Effector memory CD8-positive, alpha-beta T cell (primary cell): ENCODE measurements around the gene GRIK1.

Source experiments
- ATAC-seq: fragments of 150-1000 bp; cut with Tn5 transposase; replicated peaks from 2 replicates; pipeline ENCODE4 v1.10.0; 2021; ENCODE audit warnings: mild to moderate bottlenecking, moderate library complexity
- DNase-seq, 3 experiments: peaks; one replicate each; pipeline ENCODE4 v3.0.0; 2021
- H3K27ac Mint-ChIP-seq, 2 donors: one replicate each; pipeline ENCODE4 v1.8.0; 2022; ENCODE audit warnings: mild to moderate bottlenecking in 2 of 2, mixed read lengths in 2 of 2, moderate library complexity in 2 of 2
- H3K27me3 Mint-ChIP-seq, 2 donors: one replicate each; pipeline ENCODE4 v1.8.0; 2022; ENCODE audit warnings: mixed read lengths in 2 of 2
- H3K36me3 Mint-ChIP-seq: one replicate; pipeline ENCODE4 v1.8.0; 2022; ENCODE audit warnings: mild to moderate bottlenecking, moderate library complexity, mixed read lengths; ENCODE audit not compliant: insufficient read depth
- H3K4me1 Mint-ChIP-seq, 2 donors: one replicate each; pipeline ENCODE4 v1.8.0; 2022; ENCODE audit warnings: low read depth in 2 of 2, mixed read lengths in 2 of 2
- H3K4me3 Mint-ChIP-seq, 2 donors: one replicate each; pipeline ENCODE4 v1.8.0; 2022; ENCODE audit warnings: mild to moderate bottlenecking in 2 of 2, mixed read lengths in 2 of 2, moderate library complexity in 2 of 2
- H3K9me3 Mint-ChIP-seq, 2 donors: one replicate each; pipeline ENCODE4 v1.8.0; 2022; ENCODE audit warnings: mixed read lengths in 2 of 2

Gene GRIK1

DNA sequence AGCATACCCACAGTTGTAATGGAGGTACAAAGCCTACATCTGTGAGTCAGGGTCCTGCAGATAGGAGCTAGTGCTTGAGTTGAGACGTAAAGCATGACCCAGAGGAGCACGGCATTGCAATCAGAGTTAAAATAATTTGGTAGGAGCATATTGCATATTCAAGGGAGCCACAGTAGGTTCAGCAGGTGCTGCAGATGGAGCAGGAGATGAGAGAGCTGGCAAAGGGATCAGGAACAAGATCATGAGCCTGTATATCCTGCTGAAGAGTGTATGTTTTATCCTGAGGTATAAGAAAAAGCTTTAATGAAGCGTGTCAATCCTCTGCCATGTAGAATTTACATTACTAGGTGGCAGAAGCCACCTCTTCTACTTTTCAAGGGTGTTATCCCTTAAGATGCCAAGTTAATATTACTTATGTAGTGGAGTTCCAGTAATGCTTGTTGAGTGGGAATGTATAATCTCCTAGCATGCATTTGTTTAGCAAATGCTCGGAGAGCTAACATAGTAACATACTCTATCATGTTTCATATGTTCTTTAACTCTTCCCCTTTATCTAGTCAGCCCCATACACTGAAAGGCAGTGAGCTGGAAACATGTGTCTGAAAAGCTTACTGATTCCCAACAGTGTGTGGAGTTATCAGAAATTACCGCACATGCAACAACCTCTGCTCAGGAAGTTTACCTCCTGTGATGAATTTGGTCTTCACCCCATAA, 300.3 kb downstream of the GRIK1 start:
- no peaks in the 10 kb centered on the region for H3K4me1 Mint-ChIP-seq
- no peaks in the 10 kb centered on the region for H3K9me3 Mint-ChIP-seq
- ATAC-seq (no peak), DNase-seq (no peak)
- no peaks in the 10 kb centered on the region for H3K36me3 Mint-ChIP-seq
- no peaks in the 10 kb centered on the region for H3K27me3 Mint-ChIP-seq
- no peak overlapping the region for H3K4me3 Mint-ChIP-seq
- no peak overlapping the region for H3K27ac Mint-ChIP-seq

DNA sequence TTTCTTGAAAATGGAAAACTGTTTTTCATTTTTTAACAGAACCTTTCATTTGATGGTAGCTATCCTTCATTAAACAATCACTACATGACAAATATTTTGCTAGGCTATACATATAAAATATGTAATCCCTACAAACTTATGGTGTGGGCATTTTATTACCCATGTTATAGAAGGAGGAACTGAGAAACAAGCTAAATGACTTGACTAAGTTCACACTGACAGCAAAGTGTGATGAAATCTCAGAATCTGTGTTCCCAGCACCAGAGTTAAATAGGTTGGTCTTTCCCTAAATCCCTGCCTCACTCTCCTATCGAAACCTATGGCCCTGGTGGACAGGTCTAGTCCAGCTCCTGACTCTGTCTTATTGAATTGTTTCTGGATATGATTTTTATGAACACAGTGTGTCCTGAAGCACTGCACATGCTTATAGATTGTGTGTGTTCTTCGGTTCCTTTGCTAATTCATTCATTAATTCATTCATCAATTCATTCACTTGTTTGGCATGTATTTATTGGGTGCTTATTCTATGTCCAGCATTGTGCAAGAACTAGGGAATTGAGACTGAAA, 301.0 kb downstream of the GRIK1 start:
- Mint-ChIP-seq H3K4me1 (no peaks in the 10 kb centered on the region), H3K9me3 (no peaks in the 10 kb centered on the region), H3K36me3 (no peaks in the 10 kb centered on the region), H3K4me3 (no peak overlapping the region), H3K27ac (no peak overlapping the region), H3K27me3 (no peaks in the 10 kb centered on the region)
- ATAC-seq = no peak
- no peak for DNase-seq

DNA sequence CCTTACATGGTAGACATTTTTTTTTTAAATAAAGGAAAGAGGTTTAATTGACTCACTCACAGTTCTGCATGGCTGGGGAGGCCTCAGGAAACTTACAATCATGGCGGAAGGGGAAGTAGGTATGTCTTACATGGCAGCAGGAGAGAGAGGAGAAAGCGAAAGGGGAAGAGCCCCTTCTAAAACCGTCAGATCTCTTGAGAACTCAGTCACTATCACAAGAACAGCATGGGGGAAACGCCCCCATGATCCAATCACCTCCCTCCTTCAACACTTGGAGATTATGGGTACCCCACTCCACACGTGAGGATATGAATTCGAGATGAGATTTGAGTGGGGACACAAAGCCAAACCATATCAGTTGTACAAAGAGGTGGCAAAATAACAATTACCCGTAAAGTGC, 301.7 kb downstream of the GRIK1 start:
- Mint-ChIP-seq H3K9me3 (no peaks in the 10 kb centered on the region), H3K4me3 (no peak overlapping the region), H3K4me1 (no peaks in the 10 kb centered on the region), H3K27ac (no peak overlapping the region), H3K27me3 (no peaks in the 10 kb centered on the region), H3K36me3 (no peaks in the 10 kb centered on the region)
- DNase-seq (no peak), ATAC-seq (no peak)

DNA sequence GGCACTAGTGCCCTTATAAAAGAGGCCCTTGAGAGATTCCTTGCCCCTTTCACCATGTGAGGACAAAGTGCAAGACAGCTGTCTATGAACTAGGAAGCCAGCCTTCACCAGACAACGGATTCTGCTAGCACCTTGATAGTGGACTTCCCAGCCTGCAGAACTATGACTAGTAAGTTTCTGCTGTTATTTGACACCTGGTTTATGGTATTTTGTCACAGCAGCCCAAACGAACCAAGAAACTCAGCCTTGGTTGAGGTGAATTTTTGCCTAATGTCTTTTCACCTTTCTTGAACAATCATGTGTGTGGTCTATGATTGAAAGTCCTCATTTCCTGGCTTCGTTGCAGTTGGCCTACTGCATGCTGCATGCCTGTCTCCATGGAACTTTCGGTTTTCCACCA, 302.2 kb downstream of the GRIK1 start:
- Mint-ChIP-seq H3K27ac (no peak overlapping the region), H3K9me3 (no peaks in the 10 kb centered on the region), H3K4me1 (no peaks in the 10 kb centered on the region), H3K4me3 (no peak overlapping the region), H3K27me3 (no peaks in the 10 kb centered on the region), H3K36me3 (no peaks in the 10 kb centered on the region)
- ATAC-seq (no peak), DNase-seq (no peak)

DNA sequence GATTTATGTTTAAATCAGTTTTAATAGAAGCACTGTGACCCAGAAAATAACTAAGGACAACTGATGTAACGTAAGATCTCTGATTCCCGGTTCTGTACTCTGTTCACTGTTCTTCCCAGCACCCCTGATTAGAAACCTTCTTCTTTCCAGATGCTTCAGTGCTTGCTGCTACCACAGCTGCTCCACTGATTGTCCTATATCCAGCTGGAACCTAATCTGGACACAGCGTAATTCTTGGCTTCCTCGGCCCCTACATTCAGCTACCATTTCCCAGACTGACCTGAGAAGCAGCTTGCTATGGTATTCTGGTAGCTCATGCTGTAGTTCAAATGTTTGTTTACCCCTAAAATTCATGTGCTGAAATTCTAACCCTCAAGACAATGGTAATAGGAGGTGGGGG, 302.7 kb downstream of the GRIK1 start:
- no peak for ATAC-seq
- Mint-ChIP-seq H3K27me3 (no peaks in the 10 kb centered on the region), H3K4me3 (no peak overlapping the region), H3K4me1 (no peaks in the 10 kb centered on the region), H3K27ac (no peak overlapping the region), H3K9me3 (no peaks in the 10 kb centered on the region), H3K36me3 (no peaks in the 10 kb centered on the region)
- no peak for DNase-seq

DNA sequence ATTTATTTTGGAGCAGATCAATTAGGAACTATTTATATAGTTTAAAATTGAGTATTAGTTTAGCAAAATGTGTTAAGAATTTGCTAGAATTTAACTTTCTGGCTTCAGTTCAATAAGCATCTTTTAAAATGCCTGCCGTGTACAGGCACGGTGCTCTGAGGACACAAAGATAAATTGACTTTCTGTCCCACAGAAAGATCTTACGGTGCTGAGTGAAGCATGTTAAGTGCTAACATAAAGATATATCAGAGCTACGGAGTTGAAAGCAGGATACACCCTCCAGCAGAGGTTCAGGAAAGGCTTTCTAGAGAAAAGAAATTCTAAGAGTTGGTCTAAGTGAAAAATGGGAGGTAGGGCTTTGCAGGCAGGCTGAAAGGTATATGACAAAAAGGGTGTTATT, 305.4 kb downstream of the GRIK1 start:
- no peaks in the 10 kb centered on the region for H3K9me3 Mint-ChIP-seq
- H3K4me1 Mint-ChIP-seq = no peaks in the 10 kb centered on the region
- DNase-seq (no peak), ATAC-seq (no peak)
- no peaks in the 10 kb centered on the region for H3K36me3 Mint-ChIP-seq
- H3K27ac Mint-ChIP-seq = no peak overlapping the region
- no peaks in the 10 kb centered on the region for H3K27me3 Mint-ChIP-seq
- no peak overlapping the region for H3K4me3 Mint-ChIP-seq

DNA sequence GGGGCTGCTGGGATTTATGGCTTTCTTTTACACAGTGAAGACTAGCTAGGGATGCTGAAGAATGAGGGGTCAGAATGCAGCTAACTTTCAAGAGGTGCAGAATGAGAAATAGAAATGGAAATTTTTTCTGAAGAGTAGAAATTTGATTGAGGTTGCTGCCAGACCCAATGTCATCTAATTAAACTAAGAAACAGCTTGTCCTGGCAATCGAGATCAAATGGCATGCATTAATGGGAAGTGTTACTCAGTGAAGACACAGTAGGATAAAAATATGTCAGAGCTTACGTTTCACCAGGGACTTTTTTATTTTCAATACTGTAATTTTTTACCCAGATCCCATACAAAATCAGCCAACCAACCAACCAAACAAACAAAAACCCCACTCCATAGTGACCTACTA, 306.0 kb downstream of the GRIK1 start:
- no peak for ATAC-seq
- Mint-ChIP-seq H3K36me3 (no peaks in the 10 kb centered on the region), H3K9me3 (no peaks in the 10 kb centered on the region)

DNA sequence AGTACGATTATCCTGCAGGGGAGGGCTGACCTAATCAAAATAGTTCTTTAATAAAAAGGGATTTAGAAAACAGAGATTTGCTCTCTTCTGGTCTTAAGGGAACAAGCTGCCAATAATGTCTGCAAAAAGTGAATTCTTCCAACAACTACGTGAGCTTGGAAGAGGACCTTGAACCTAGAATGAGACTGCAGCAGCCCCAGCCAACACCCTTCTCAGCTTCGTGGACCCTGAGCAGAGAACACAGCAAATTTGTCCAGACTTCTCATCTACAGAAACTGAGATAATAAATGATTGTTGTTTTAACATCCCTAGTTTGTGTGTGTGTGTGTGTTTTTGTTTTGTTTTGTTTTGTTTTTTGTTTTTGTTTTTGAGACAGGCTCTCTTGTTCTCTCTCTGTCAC, 309.4 kb downstream of the GRIK1 start:
- H3K36me3 Mint-ChIP-seq = no peaks in the 10 kb centered on the region
- no peak for ATAC-seq
- no peaks in the 10 kb centered on the region for H3K27me3 Mint-ChIP-seq
- no peak overlapping the region for H3K27ac Mint-ChIP-seq
- DNase-seq = no peak
- H3K4me3 Mint-ChIP-seq = no peak overlapping the region
- H3K4me1 Mint-ChIP-seq = no peaks in the 10 kb centered on the region
- no peaks in the 10 kb centered on the region for H3K9me3 Mint-ChIP-seq

More for the DNA sequence above, 306.0 kb downstream of the GRIK1 start:
- Mint-ChIP-seq H3K4me1 (no peaks in the 10 kb centered on the region), H3K27ac (no peak overlapping the region), H3K4me3 (no peak overlapping the region), H3K27me3 (no peaks in the 10 kb centered on the region)
- no peak for DNase-seq

DNA sequence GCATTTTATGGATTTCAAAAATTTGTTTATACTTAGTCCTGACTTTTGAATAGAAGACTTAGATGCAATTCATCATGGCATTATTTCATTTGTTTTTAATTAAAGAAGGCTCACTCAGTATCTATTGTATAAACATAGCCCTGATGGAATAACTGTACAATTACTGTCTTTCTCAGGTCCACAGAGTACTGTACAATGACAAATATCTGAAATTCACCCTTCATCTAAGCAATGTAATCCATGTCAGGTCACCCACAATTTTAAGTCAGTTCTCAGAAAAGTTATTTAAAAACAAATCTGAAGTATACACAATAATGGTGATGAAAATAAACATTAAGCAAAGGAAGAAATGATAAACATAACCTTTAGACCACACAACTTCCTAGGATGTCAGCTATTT, 311.9 kb downstream of the GRIK1 start:
- H3K4me3 Mint-ChIP-seq = no peak overlapping the region
- H3K27ac Mint-ChIP-seq = no peak overlapping the region
- H3K27me3 Mint-ChIP-seq = no peaks in the 10 kb centered on the region
- no peak for ATAC-seq
- no peaks in the 10 kb centered on the region for H3K36me3 Mint-ChIP-seq
- H3K9me3 Mint-ChIP-seq = no peaks in the 10 kb centered on the region
- no peak for DNase-seq
- no peaks in the 10 kb centered on the region for H3K4me1 Mint-ChIP-seq

DNA sequence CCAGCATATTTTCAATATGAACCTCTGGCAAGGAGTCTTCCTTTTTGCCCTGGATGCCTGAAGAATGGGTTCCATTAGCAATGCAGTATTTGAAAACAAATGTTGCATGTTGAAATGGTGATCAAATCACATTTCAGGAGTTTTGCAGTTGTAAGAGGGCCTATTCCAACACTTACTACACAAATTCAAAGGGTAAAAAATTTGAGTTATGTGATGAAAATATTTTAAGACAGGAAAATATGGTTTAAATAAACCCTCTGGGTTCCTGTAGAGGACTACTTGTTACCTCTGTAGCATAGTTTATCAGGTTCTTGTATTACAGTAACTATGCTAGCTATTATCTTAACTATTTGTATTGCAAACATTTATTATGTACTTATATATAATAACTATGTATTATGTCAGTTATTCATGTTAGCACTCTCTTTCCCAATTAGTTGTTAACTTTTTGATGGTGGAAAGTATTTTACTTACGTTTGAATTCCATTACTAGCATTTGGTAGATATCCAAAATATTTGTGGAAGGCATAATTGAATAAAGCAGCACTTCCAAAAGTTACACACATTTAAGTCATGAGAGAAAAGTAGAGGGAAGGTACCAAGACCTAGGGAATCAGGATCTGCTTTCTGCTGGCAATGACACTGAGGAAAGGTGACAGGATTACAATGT, 312.9 kb downstream of the GRIK1 start:
- H3K36me3 Mint-ChIP-seq = no peaks in the 10 kb centered on the region
- no peak overlapping the region for H3K27ac Mint-ChIP-seq
- no peak for DNase-seq

DNA sequence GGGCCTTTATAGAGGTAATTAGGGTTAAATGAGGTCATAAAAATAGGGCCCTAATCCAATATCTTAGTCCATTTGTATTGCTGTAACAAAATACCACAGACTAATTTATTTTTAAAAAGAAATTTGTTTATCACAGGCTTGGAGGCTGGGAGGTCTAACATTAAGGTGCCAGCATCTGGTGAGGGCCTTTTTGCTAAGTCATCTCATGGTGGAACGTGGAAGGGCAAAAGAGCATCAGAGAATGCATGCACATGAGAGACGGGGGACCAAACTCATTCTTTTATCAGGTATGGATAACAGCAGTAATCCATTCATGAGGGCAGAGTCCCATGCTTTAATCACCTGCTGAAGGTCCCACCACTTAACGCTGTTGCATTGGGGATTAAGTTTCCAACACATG, 313.8 kb downstream of the GRIK1 start:
- H3K9me3 Mint-ChIP-seq = no peaks in the 10 kb centered on the region
- H3K4me3 Mint-ChIP-seq = no peak overlapping the region
- ATAC-seq = no peak
- no peaks in the 10 kb centered on the region for H3K36me3 Mint-ChIP-seq
- no peaks in the 10 kb centered on the region for H3K4me1 Mint-ChIP-seq
- H3K27ac Mint-ChIP-seq = no peak overlapping the region
- no peak for DNase-seq
- H3K27me3 Mint-ChIP-seq = no peaks in the 10 kb centered on the region

More for the DNA sequence above, 312.9 kb downstream of the GRIK1 start:
- no peak for ATAC-seq
- Mint-ChIP-seq H3K27me3 (no peaks in the 10 kb centered on the region), H3K9me3 (no peaks in the 10 kb centered on the region), H3K4me1 (no peaks in the 10 kb centered on the region), H3K4me3 (no peak overlapping the region)

DNA sequence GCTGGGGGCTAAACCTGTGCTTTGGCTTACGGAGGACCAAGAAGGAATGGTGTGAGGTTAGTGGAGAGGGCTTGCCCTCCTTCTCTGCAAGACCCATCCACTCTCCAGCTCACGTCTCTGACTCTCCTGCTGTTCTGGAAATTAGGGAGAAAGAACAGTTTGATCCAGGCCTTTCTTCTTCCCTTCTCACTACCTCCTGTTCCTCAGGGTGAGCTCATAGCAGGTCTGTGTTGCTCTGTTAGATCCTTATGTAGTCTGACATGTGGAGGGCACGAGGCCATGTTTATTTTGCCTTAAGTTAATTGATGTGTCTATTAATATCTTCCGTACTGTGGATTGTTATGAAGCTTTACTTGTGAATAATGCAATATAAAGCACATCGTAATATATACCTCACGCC, 315.0 kb downstream of the GRIK1 start:
- Mint-ChIP-seq H3K36me3 (no peaks in the 10 kb centered on the region), H3K4me1 (no peaks in the 10 kb centered on the region), H3K9me3 (no peaks in the 10 kb centered on the region), H3K4me3 (no peak overlapping the region), H3K27ac (no peak overlapping the region), H3K27me3 (no peaks in the 10 kb centered on the region)
- DNase-seq = no peak
- ATAC-seq = no peak

DNA sequence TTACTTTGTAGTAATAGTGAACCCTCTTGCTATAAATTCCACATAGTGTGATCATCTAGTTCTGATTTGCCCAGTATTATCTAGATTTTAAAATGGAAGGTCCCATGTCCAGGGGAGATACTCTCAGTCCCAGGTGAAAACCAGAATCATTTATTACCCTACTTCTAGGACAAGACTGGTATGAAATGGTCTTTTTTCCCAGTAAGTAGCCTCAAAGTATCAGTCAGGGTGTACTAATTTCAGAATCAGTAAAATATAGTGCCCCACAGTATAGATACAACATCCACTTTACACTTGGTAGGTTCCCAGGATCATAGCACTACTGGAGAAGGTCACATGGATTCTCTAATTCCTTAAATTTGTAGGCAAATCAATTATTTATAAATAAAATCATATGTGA, 318.3 kb downstream of the GRIK1 start:
- H3K4me3 Mint-ChIP-seq = no peak overlapping the region

DNA sequence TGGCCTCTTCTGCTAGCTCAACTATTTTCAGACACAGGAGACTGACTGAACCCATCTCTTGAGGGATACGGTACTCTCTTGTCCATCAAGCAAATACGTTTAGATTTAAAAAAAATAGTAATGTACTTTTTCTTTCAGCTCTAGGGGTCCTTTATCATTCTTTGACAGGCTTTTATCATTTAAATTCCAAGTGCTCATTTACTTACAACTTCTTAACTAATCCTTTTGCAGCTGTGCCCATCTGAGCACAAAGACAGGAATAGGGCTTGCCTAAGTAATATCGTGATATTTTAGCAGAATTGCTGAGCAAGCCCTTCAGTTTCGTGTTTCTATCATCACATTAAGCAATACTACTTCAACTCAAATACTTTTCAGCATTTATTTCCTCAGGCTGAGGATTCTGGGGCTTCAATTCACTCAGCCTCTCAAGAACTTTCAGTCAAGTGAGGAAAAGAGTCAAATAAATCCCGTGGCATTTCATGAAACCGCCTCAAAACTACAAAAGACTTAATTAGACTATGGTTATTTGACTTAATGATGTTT, 323.5 kb downstream of the GRIK1 start:
- Mint-ChIP-seq H3K4me3 (no peak overlapping the region), H3K36me3 (no peaks in the 10 kb centered on the region), H3K4me1 (no peaks in the 10 kb centered on the region), H3K27ac (no peak overlapping the region), H3K9me3 (peaks cover 0 to 3% of the 10 kb centered on the region in 2 donors), H3K27me3 (no peaks in the 10 kb centered on the region)
- ATAC-seq (no peak), DNase-seq (no peak)

More for the DNA sequence above, 318.3 kb downstream of the GRIK1 start:
- no peaks in the 10 kb centered on the region for H3K4me1 Mint-ChIP-seq
- H3K9me3 Mint-ChIP-seq = peaks cover 0 to 3% of the 10 kb centered on the region in 2 donors
- no peaks in the 10 kb centered on the region for H3K27me3 Mint-ChIP-seq
- DNase-seq = no peak
- H3K36me3 Mint-ChIP-seq = no peaks in the 10 kb centered on the region
- no peak overlapping the region for H3K27ac Mint-ChIP-seq
- ATAC-seq = no peak
